Endodermal cell (in vitro differentiated cells): Measurements from ENCODE around the gene EFCAB6. TPM values are rescaled to one million over a fixed set of nuclear protein-coding genes. Genes with fewer than 3 reads are reported as not detected.

ENCODE experiments used
- DNase-seq: peaks from one replicate; pipeline ENCODE4 v3.0.0-alpha.2; 2017
- H3K27ac ChIP-seq: 2 replicates; pipeline ENCODE4 v1.5.1; 2013; ENCODE audit warnings: mild to moderate bottlenecking, low read depth, low read length, moderate library complexity
- H3K27me3 ChIP-seq: 2 replicates; pipeline ENCODE4 v1.6.1; 2013; ENCODE audit warnings: mild to moderate bottlenecking, low read length, moderate library complexity; ENCODE audit not compliant: insufficient read depth, control insufficient read depth, poor library complexity, severe bottlenecking
- H3K36me3 ChIP-seq: 2 replicates; pipeline ENCODE4 v1.7.0; 2013; ENCODE audit warnings: mild to moderate bottlenecking, low read length, moderate library complexity; ENCODE audit not compliant: control insufficient read depth, insufficient read depth
- H3K4me1 ChIP-seq: one replicate; pipeline ENCODE4 v1.7.0; 2013; ENCODE audit warnings: low read length; ENCODE audit not compliant: control insufficient read depth, insufficient read depth
- H3K4me3 ChIP-seq: 2 replicates; pipeline ENCODE4 v1.5.1; 2013; ENCODE audit warnings: mild to moderate bottlenecking, low read length, moderate library complexity
- H3K9ac ChIP-seq: 2 replicates; pipeline ENCODE4 v1.6.1; 2013; ENCODE audit warnings: mild to moderate bottlenecking, low read length, moderate library complexity; ENCODE audit not compliant: poor library complexity, severe bottlenecking; ENCODE audit errors: extremely low read depth
- H3K9me3 ChIP-seq: 2 replicates; pipeline ENCODE4 v1.6.1; 2013; ENCODE audit warnings: mild to moderate bottlenecking, low read length, moderate library complexity; ENCODE audit not compliant: control insufficient read depth
- H3K27ac Mint-ChIP-seq: 2 replicates; pipeline ENCODE4 v1.8.0; 2020; ENCODE audit warnings: mixed read lengths
- H3K27me3 Mint-ChIP-seq: 2 replicates; pipeline ENCODE4 v1.8.0; 2021; ENCODE audit warnings: mild to moderate bottlenecking, mixed read lengths; ENCODE audit not compliant: insufficient read depth
- H3K36me3 Mint-ChIP-seq: 2 replicates; pipeline ENCODE4 v1.8.0; 2020; ENCODE audit warnings: low read depth, mixed read lengths
- H3K4me1 Mint-ChIP-seq: 2 replicates; pipeline ENCODE4 v1.8.0; 2020; ENCODE audit warnings: mixed read lengths
- H3K4me3 Mint-ChIP-seq: 2 replicates; pipeline ENCODE4 v1.8.0; 2020; ENCODE audit warnings: mild to moderate bottlenecking, moderate library complexity, mixed read lengths
- H3K9me3 Mint-ChIP-seq: 2 replicates; pipeline ENCODE4 v1.8.0; 2020; ENCODE audit warnings: mild to moderate bottlenecking, mixed read lengths
- CTCF ChIP-seq: fragments of 200-600 bp; sonication (generic); conservative IDR thresholded peaks from 2 replicates; pipeline ENCODE4 v1.5.0; 2021; ENCODE audit warnings: antibody characterized with exemption, mild to moderate bottlenecking
- WGBS, 2 experiments: methylation state at CpG; one replicate each; pipeline versions ENCODE4 v1.1.5 to v1.1.7; 2013; ENCODE audit warnings: missing lambda C conversion rate in 2 of 2, mixed read lengths in 1 of 2; ENCODE audit not compliant: insufficient coverage in 1 of 2, insufficient read length in 1 of 2; 5-methylcytosine and 5-hydroxymethylcytosine counted together
- total RNA-seq, 2 donors: library from RNA; stranded (reverse); fragmentation: NEBNext Ultra II Directional in 1 of 2; extraction: Animal tissue kit (Norgen Biotek cat#: 25700) in 1 of 2; gene quantifications; 2 replicates in 1 of 2; 3 replicates in 1 of 2; pipeline ENCODE4 v1.2.1, GENCODE V29; 2021

EFCAB6 gene
- total RNA-seq, 2 donors from 2014 or later: 1.8 to 2.0 TPM

- DNase-seq: no peak
- Mint-ChIP-seq H3K27ac (no peak overlapping the region), H3K4me1 (no peaks in the 10 kb centered on the region), H3K36me3 (no peaks in the 10 kb centered on the region), H3K4me3 (no peak overlapping the region), H3K9me3 (peaks cover 17% of the 10 kb centered on the region), H3K27me3 (peaks cover 1% of the 10 kb centered on the region)
- Histone ChIP-seq H3K4me3 (no peak overlapping the region), H3K9ac (no peak overlapping the region), H3K9me3 (peaks cover 10% of the 10 kb centered on the region), H3K4me1 (no peaks in the 10 kb centered on the region), H3K36me3 (no peaks in the 10 kb centered on the region), H3K27me3 (no peaks in the 10 kb centered on the region), H3K27ac (no peak overlapping the region)
- WGBS, 2 experiments: 93 to 96% methylated on average over 7 to 11 of the region's 11 CpGs
- no peak for TF ChIP-seq CTCF
Measured at GRCh38 chr22:43642319-43643206, 169.5 kb downstream of the EFCAB6 start.

DNA sequence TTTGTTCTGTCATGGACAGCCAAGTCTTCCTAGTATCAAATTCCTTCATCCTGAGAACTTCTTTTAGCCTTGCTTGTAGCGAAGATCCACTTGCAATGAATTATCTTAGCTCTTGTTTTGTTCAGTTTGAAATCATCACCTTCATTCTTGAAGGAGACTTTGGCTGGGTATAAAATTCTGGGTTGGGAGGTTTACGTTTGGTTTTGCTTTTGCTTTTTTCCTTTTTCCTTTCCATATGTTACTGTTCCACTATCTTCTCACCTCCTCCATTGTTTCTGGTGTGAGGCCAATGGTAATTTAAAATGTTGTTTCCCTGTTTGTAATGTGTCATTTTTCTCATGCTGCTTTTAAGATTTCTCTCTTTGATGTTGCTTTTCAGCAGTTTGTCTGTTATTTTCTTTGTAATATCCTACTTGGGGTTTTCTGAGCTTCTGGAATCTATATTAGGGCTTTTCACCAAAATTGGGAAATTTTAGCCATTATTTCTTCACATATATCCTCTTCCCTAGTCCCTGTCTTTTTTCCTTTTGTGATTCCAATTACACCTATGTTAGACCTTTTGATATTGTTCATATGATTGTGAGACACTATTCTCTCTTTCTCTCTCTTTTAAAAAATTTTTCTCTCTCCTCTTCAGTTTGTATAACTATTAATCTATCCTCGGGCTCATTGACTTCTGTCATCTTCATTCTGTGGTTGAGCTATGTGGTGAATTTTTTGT is 172.7 kb downstream of the EFCAB6 start:
- H3K9ac ChIP-seq: no peak overlapping the region
- WGBS, 2 experiments: 93% methylated on average over 1 of the region's 3 CpGs; no CpG with 5 or more reads in 1 of the 2 experiments
- H3K27me3 ChIP-seq: no peaks in the 10 kb centered on the region
- Mint-ChIP-seq H3K27ac (no peak overlapping the region), H3K4me1 (no peaks in the 10 kb centered on the region), H3K4me3 (no peak overlapping the region), H3K27me3 (peaks cover 1% of the 10 kb centered on the region), H3K9me3 (peaks cover 17% of the 10 kb centered on the region), H3K36me3 (no peaks in the 10 kb centered on the region)
- DNase-seq: no peak
- H3K4me1 ChIP-seq: no peaks in the 10 kb centered on the region
- H3K9me3 ChIP-seq: peaks cover 10% of the 10 kb centered on the region
- H3K36me3 ChIP-seq: no peaks in the 10 kb centered on the region
- H3K4me3 ChIP-seq: no peak overlapping the region
- no peak overlapping the region for H3K27ac ChIP-seq
- TF ChIP-seq CTCF: no peak

GRCh38 chr22:43637275-43638260 is 174.5 kb downstream of the EFCAB6 start:
- Histone ChIP-seq H3K27ac (no peak overlapping the region), H3K27me3 (no peaks in the 10 kb centered on the region), H3K9me3 (peaks cover 10% of the 10 kb centered on the region), H3K4me3 (no peak overlapping the region), H3K9ac (no peak overlapping the region), H3K4me1 (no peaks in the 10 kb centered on the region), H3K36me3 (no peaks in the 10 kb centered on the region)
- Mint-ChIP-seq H3K9me3 (peaks cover 17% of the 10 kb centered on the region), H3K27ac (no peak overlapping the region), H3K4me1 (no peaks in the 10 kb centered on the region), H3K4me3 (no peak overlapping the region), H3K36me3 (no peaks in the 10 kb centered on the region), H3K27me3 (no peaks in the 10 kb centered on the region)
- WGBS, 2 experiments: 90 to 93% methylated on average over 17 to 28 of the region's 28 CpGs
- TF ChIP-seq CTCF: no peak
- no peak for DNase-seq
